ENCODE measurements around the gene ENO4. TPM values are rescaled to one million over a fixed set of nuclear protein-coding genes. Genes with fewer than 3 reads are reported as not detected.
A peak's percentile ranks its signal among the peaks of the same experiment; 100 is the strongest.

The ENO4 gene
- polyA plus RNA-seq, 4 donors = 0.03 to 0.44 TPM; not detected in 2

DNA sequence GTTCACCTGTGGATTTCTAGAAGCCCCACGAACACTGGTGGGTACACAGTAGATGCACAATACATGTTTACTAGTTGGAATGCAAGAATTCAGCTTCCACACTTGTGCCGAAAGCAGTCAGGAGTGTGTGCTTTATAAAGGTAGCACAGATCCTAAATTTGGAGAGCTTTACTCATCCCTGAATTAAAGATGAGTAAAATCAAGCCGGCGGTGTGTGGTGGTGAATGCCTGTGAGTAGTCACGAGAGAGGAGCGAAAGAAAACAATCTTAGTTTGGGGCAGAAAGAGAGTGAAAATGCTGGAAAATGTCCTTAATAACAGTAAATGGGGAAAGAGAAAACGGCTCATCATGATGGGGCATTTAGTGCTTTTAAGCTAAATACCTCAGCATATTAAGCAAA, 13.6 kb upstream of the ENO4 start:
- Histone ChIP-seq H3K36me3 (ENCODE audit: control insufficient read depth in 3 of 3, insufficient read depth in 2 of 3, low read depth in 1 of 3, low read length in 3 of 3) (peaks cover 0 to 7% (median 0%) of the 10 kb centered on the region in 3 donors), H3K4me1 (ENCODE audit: control insufficient read depth in 3 of 3, insufficient read depth in 2 of 3, low read depth in 1 of 3, low read length in 2 of 3) (peaks cover 0 to 3% (median 0%) of the 10 kb centered on the region in 3 donors), H3K9me3 (ENCODE audit: control insufficient read depth in 2 of 2, insufficient read depth in 1 of 2, low read depth in 1 of 2, low read length in 1 of 2) (no peaks in the 10 kb centered on the region), H3K27ac (ENCODE audit: low read depth in 1 of 3, low read length in 2 of 3) (no peak overlapping the region), H3K27me3 (ENCODE audit: control insufficient read depth in 3 of 3, insufficient read depth in 3 of 3, low read length in 3 of 3) (no peaks in the 10 kb centered on the region), H3K4me3 (ENCODE audit: low read depth in 1 of 3, low read length in 3 of 3) (no peak overlapping the region)
- DNase-seq = no peak
- no peak for FAIRE-seq
- 78 to 87% (median 82%) methylated on average over 7 of the region's 7 CpGs for WGBS, 3 donors

DNA sequence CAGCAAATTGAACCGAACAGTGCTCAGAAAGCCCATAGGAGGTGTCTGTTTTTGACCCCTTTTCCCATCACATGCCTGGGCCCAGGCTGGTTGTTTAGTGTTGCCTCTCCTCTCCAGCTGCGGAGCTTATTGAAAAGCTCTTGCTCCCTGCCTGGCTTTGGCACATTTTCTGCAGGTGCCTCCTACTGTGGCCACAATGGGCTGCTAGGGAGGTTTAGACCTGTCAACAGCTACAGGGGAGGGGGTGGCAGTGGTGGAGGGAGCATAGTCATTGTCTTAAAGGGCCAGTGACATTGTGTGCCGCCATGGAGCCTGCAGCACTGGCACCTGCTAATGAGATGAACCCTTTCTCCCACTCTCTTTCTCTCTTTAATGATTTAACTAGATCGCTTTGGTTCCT, 13.2 kb upstream of the ENO4 start:
- no peaks in the 10 kb centered on the region for H3K9me3 ChIP-seq (ENCODE audit: control insufficient read depth in 2 of 2, insufficient read depth in 1 of 2, low read depth in 1 of 2, low read length in 1 of 2)
- peaks cover 0 to 7% (median 0%) of the 10 kb centered on the region in 3 donors for H3K36me3 ChIP-seq (ENCODE audit: control insufficient read depth in 3 of 3, insufficient read depth in 2 of 3, low read depth in 1 of 3, low read length in 3 of 3)
- DNase-seq (no peak), FAIRE-seq (no peak)
- H3K27me3 ChIP-seq (ENCODE audit: control insufficient read depth in 3 of 3, insufficient read depth in 3 of 3, low read length in 3 of 3) = no peaks in the 10 kb centered on the region
- H3K4me3 ChIP-seq (ENCODE audit: low read depth in 1 of 3, low read length in 3 of 3) = no peak overlapping the region
- H3K27ac ChIP-seq (ENCODE audit: low read depth in 1 of 3, low read length in 2 of 3) = no peak overlapping the region
- peaks cover 0 to 3% (median 0%) of the 10 kb centered on the region in 3 donors for H3K4me1 ChIP-seq (ENCODE audit: control insufficient read depth in 3 of 3, insufficient read depth in 2 of 3, low read depth in 1 of 3, low read length in 2 of 3)
- 67 to 92% (median 80%) methylated on average over 4 of the region's 4 CpGs for WGBS, 3 donors

DNA sequence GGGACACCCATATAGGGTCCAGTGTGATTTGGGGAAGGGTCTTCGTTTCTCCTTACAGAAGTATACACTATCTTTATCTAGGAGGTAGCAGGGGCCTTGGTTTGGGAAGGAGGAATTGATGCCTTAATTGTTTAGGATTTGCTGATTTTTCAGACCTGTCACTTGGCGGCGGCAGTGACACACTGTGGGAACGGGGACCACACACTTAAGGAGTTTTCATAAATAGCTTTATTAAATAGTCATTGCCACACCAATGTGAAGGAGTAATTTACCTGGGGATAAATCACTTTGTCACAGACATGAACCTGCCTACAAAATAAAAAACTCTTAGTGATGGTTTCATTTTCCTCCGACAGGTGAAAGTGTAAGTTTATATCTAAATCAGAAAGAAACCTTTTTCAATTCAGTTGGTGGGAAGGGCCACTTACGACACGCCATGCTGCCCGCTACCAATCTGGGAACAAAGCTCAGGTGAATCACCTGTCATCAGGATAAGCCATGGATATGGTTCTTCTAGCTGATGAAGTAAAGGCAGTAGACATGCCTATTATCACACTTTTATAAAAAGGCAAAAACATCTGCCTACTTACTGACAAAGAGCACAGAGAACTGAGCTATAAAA, 12.3 kb upstream of the ENO4 start:
- 51 to 73% (median 52%) methylated on average over 8 of the region's 8 CpGs for WGBS, 3 donors
- peak; percentile 8 to 49 for DNase-seq
- peaks cover 0 to 3% (median 0%) of the 10 kb centered on the region in 3 donors for H3K4me1 ChIP-seq (ENCODE audit: control insufficient read depth in 3 of 3, insufficient read depth in 2 of 3, low read depth in 1 of 3, low read length in 2 of 3)
- FAIRE-seq = no peak
- no peaks in the 10 kb centered on the region for H3K27me3 ChIP-seq (ENCODE audit: control insufficient read depth in 3 of 3, insufficient read depth in 3 of 3, low read length in 3 of 3)
- H3K36me3 ChIP-seq (ENCODE audit: control insufficient read depth in 3 of 3, insufficient read depth in 2 of 3, low read depth in 1 of 3, low read length in 3 of 3) = peaks cover 0 to 5% (median 0%) of the 10 kb centered on the region in 3 donors
- no peaks in the 10 kb centered on the region for H3K9me3 ChIP-seq (ENCODE audit: control insufficient read depth in 2 of 2, insufficient read depth in 1 of 2, low read depth in 1 of 2, low read length in 1 of 2)
- H3K4me3 ChIP-seq (ENCODE audit: low read depth in 1 of 3, low read length in 3 of 3) = no peak overlapping the region
- H3K27ac ChIP-seq (ENCODE audit: low read depth in 1 of 3, low read length in 2 of 3) = no peak overlapping the region

DNA sequence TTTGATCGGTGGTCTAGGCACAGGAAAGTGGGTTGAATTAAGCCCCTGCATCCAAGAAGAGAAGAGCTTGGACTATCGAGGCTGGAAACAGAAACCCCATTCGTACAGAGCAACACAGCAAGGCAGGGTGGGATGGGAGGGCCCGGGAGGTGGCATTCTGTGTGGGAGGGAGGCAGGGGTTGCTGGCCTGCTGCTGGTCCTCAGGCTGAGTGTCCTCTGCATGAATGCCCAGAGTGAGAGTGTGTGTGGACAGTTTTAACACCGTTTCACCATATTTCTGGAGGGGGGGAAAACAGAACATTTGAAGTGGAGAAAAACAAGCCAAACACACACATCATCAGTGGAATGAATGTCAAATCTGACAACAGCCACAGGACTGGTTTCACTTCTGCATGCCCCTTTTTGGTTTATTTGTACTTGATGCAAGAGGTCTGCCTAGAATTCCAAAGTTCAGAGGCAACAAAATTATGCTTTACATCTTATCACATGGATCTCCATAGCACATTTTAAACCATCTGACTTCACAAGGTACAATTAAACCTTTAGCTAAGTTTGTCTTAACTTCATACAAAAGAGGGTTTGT, 11.1 kb upstream of the ENO4 start:
- DNase-seq (peak; percentile 16 to 29), FAIRE-seq (no peak)
- WGBS, 3 donors = 53 to 61% (median 58%) methylated on average over 5 of the region's 5 CpGs
- Histone ChIP-seq H3K36me3 (ENCODE audit: control insufficient read depth in 3 of 3, insufficient read depth in 2 of 3, low read depth in 1 of 3, low read length in 3 of 3) (no peaks in the 10 kb centered on the region), H3K27ac (ENCODE audit: low read depth in 1 of 3, low read length in 2 of 3) (no peak overlapping the region), H3K4me3 (ENCODE audit: low read depth in 1 of 3, low read length in 3 of 3) (no peak overlapping the region), H3K4me1 (ENCODE audit: control insufficient read depth in 3 of 3, insufficient read depth in 2 of 3, low read depth in 1 of 3, low read length in 2 of 3) (peaks cover 0 to 3% (median 0%) of the 10 kb centered on the region in 3 donors), H3K27me3 (ENCODE audit: control insufficient read depth in 3 of 3, insufficient read depth in 3 of 3, low read length in 3 of 3) (no peaks in the 10 kb centered on the region), H3K9me3 (ENCODE audit: control insufficient read depth in 2 of 2, insufficient read depth in 1 of 2, low read depth in 1 of 2, low read length in 1 of 2) (no peaks in the 10 kb centered on the region)

DNA sequence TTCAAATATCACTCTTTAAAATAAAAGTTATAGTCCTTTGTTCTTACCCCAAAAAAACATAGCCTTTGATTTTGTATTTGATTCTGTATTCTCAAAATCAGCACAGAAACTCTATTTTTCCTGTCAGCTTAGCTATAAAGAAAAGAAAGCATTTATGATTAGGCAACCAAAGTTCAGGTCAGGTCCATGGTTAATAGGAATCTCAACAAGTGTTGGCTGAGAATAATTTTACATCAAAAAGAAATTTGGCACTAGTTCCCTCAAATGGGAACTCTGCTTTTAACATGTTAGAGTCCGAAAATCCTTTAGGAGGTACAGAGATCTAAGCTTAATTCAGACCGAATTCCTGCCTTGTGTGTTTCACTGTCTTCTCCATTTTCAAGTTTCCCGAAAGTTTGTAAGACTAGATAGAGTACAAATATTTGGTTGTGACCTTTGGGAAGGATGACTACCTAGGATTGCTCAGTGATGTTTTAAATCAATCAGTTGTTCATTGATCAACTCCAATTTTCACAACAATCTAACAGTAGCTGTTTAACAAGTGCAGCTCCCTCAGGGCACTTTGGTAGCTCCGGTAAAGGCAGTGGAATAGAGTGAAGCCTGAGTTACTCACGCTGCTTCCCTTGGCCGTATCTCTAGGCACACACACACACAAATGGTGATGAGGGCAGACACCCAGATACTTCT, 8.8 kb upstream of the ENO4 start:
- Histone ChIP-seq H3K27me3 (ENCODE audit: control insufficient read depth in 3 of 3, insufficient read depth in 3 of 3, low read length in 3 of 3) (no peaks in the 10 kb centered on the region), H3K4me1 (ENCODE audit: control insufficient read depth in 3 of 3, insufficient read depth in 2 of 3, low read depth in 1 of 3, low read length in 2 of 3) (peaks cover 0 to 3% (median 0%) of the 10 kb centered on the region in 3 donors), H3K36me3 (ENCODE audit: control insufficient read depth in 3 of 3, insufficient read depth in 2 of 3, low read depth in 1 of 3, low read length in 3 of 3) (no peaks in the 10 kb centered on the region), H3K27ac (ENCODE audit: low read depth in 1 of 3, low read length in 2 of 3) (no peak overlapping the region), H3K4me3 (ENCODE audit: low read depth in 1 of 3, low read length in 3 of 3) (no peak overlapping the region), H3K9me3 (ENCODE audit: control insufficient read depth in 2 of 2, insufficient read depth in 1 of 2, low read depth in 1 of 2, low read length in 1 of 2) (no peaks in the 10 kb centered on the region)
- FAIRE-seq (no peak), DNase-seq (no peak)
- 90 to 95% (median 94%) methylated on average over 6 of the region's 6 CpGs for WGBS, 3 donors

DNA sequence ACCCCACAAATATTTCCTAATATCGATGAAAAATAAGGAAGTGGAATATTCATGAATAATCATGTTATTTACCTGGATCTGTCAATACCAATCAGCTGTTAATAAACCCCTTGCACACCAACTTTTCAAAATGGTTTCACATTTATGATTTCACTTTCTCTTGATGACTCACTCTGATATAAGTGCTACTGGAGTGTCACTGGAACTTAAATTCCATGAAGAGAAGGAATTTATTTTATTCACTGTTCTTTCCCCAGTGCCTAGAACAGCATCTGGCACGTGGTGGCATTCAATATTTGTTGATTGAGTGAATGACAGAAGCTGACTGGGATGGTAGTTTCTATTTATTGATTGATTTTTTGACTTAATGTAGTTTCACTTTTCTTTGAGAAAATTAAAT, 3.5 kb upstream of the ENO4 start:
- H3K36me3 ChIP-seq (ENCODE audit: control insufficient read depth in 3 of 3, insufficient read depth in 2 of 3, low read depth in 1 of 3, low read length in 3 of 3) = no peaks in the 10 kb centered on the region
- no peak for FAIRE-seq
- no peak for DNase-seq
- 52 to 53% (median 53%) methylated on average over 2 of the region's 2 CpGs for WGBS, 3 donors
- peaks cover 0 to 4% (median 0%) of the 10 kb centered on the region in 3 donors for H3K27me3 ChIP-seq (ENCODE audit: control insufficient read depth in 3 of 3, insufficient read depth in 3 of 3, low read length in 3 of 3)
- peaks cover 0 to 8% (median 0%) of the 10 kb centered on the region in 3 donors for H3K4me1 ChIP-seq (ENCODE audit: control insufficient read depth in 3 of 3, insufficient read depth in 2 of 3, low read depth in 1 of 3, low read length in 2 of 3)
- H3K9me3 ChIP-seq (ENCODE audit: control insufficient read depth in 2 of 2, insufficient read depth in 1 of 2, low read depth in 1 of 2, low read length in 1 of 2) = no peaks in the 10 kb centered on the region
- H3K27ac ChIP-seq (ENCODE audit: low read depth in 1 of 3, low read length in 2 of 3) = no peak overlapping the region
- no peak overlapping the region for H3K4me3 ChIP-seq (ENCODE audit: low read depth in 1 of 3, low read length in 3 of 3)

DNA sequence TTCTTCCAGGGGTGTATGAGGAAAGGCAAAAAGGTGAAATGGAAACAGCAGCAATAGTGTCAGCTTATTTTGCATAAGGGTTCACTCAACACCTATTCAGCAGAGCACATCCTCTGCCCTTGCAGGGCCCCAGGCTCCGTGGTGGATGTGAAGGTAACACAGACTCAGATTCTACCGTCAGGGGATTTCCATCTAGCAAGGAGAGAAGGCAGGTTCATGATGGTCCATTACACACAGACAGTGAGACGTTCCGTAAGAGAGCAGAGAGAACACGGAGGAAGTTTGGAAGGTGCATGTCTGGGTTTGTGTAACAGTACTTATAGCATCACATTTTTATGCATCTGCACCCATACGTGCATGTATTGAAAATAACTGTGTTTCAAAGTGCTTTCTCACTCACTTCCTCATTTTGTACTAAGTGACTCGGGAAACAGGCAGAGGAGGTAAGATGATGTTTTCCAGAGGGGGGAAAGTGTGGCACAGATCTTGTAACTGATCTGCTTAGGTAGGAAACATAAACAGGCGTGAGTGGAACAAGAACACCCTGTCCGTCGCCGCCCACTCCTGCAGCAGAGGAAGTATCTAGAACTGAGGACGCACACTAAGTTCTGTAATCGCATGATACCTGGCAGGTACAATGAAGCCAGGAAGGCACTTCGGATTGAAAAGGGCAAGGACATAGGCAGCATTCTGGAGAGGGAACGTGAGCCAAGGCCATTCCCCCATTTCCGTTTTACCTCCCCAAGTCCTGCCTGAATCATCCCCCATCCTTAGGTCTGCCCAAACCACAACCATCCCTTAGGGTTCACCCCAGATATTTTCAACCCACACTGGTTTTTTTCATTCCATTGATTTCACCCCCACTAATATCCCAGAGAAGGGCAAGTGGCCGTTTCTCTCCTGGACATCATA, 1.0 kb upstream of the ENO4 start:
- no peaks in the 10 kb centered on the region for H3K36me3 ChIP-seq (ENCODE audit: control insufficient read depth in 3 of 3, insufficient read depth in 2 of 3, low read depth in 1 of 3, low read length in 3 of 3)
- DNase-seq (peak in 1 of 2 donors; percentile 2), FAIRE-seq (no peak)
- 33 to 44% (median 41%) methylated on average over 17 of the region's 17 CpGs for WGBS, 3 donors
- H3K4me3 ChIP-seq (ENCODE audit: low read depth in 1 of 3, low read length in 3 of 3) = peak overlapping the region in 2 of 3 donors; percentile 45 to 74
- H3K4me1 ChIP-seq (ENCODE audit: control insufficient read depth in 3 of 3, insufficient read depth in 2 of 3, low read depth in 1 of 3, low read length in 2 of 3) = peaks cover 0 to 8% (median 0%) of the 10 kb centered on the region in 3 donors
- H3K9me3 ChIP-seq (ENCODE audit: control insufficient read depth in 2 of 2, insufficient read depth in 1 of 2, low read depth in 1 of 2, low read length in 1 of 2) = no peaks in the 10 kb centered on the region
- peaks cover 0 to 5% (median 4%) of the 10 kb centered on the region in 3 donors for H3K27me3 ChIP-seq (ENCODE audit: control insufficient read depth in 3 of 3, insufficient read depth in 3 of 3, low read length in 3 of 3)
- no peak overlapping the region for H3K27ac ChIP-seq (ENCODE audit: low read depth in 1 of 3, low read length in 2 of 3)

DNA sequence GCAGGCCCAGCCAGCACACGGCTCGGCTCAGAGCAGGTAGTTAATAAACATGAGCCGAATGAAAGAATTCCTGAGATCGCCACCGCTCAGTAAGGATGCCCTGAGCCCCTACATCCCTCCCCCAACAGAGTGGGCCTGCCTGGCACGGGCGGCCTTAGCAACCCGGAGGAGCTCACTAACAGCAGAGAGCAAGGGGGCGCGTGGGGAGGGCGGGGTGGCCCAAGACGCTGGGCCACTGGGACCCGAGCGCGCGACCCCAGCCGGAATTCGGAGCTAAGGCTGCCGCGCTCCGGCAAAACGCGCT, 403 bp upstream of the ENO4 start:
- 1 to 3% (median 1%) methylated on average over 23 of the region's 23 CpGs for WGBS, 3 donors

More for the DNA sequence above, 403 bp upstream of the ENO4 start:
- H3K36me3 ChIP-seq (ENCODE audit: control insufficient read depth in 3 of 3, insufficient read depth in 2 of 3, low read depth in 1 of 3, low read length in 3 of 3) = no peaks in the 10 kb centered on the region
- DNase-seq (no peak), FAIRE-seq (no peak)
- peak overlapping the region; percentile 45 to 74 (median 47) for H3K4me3 ChIP-seq (ENCODE audit: low read depth in 1 of 3, low read length in 3 of 3)
- peaks cover 0 to 5% (median 4%) of the 10 kb centered on the region in 3 donors for H3K27me3 ChIP-seq (ENCODE audit: control insufficient read depth in 3 of 3, insufficient read depth in 3 of 3, low read length in 3 of 3)
- H3K4me1 ChIP-seq (ENCODE audit: control insufficient read depth in 3 of 3, insufficient read depth in 2 of 3, low read depth in 1 of 3, low read length in 2 of 3) = peaks cover 0 to 11% (median 0%) of the 10 kb centered on the region in 3 donors
- H3K9me3 ChIP-seq (ENCODE audit: control insufficient read depth in 2 of 2, insufficient read depth in 1 of 2, low read depth in 1 of 2, low read length in 1 of 2) = no peaks in the 10 kb centered on the region
- H3K27ac ChIP-seq (ENCODE audit: low read depth in 1 of 3, low read length in 2 of 3) = peak overlapping the region in 1 of 3 donors; percentile 71

Data from small intestine (tissue), 7 donors.